Stimulated activated memory B cell treated with anti-CD40 and anti-IgM and Interleukin-4, amounts not matched to agents 10 μg/mL and 1 μg/mL and 100 μg/mL, for 72 hours (primary cell): ENCODE data around the gene SLC10A1.
A peak's percentile ranks its signal among the peaks of the same experiment; 100 is the strongest.
"Not testable (repeated sequence)": the region's sequence is repeated elsewhere in the genome, so short reads cannot be mapped to it uniquely, and the experiment has no call there.

ENCODE experiments used
- ATAC-seq: fragments of 150-1000 bp; cut with Tn5 transposase; 2 replicates; pipeline ENCODE4 v1.10.0; 2021
- H3K27ac Mint-ChIP-seq: one replicate; pipeline ENCODE4 v1.8.0; 2022; ENCODE audit warnings: mild to moderate bottlenecking, mixed read lengths
- H3K27me3 Mint-ChIP-seq: one replicate; pipeline ENCODE4 v1.8.0; 2022; ENCODE audit warnings: mixed read lengths
- H3K36me3 Mint-ChIP-seq: one replicate; pipeline ENCODE4 v1.8.0; 2022; ENCODE audit warnings: mixed read lengths
- H3K4me1 Mint-ChIP-seq: one replicate; pipeline ENCODE4 v1.8.0; 2022; ENCODE audit warnings: mixed read lengths
- H3K4me3 Mint-ChIP-seq: one replicate; pipeline ENCODE4 v1.8.0; 2022; ENCODE audit warnings: mild to moderate bottlenecking, moderate library complexity, mixed read lengths
- H3K9me3 Mint-ChIP-seq: one replicate; pipeline ENCODE4 v1.8.0; 2022; ENCODE audit warnings: mixed read lengths

The SLC10A1 gene

DNA sequence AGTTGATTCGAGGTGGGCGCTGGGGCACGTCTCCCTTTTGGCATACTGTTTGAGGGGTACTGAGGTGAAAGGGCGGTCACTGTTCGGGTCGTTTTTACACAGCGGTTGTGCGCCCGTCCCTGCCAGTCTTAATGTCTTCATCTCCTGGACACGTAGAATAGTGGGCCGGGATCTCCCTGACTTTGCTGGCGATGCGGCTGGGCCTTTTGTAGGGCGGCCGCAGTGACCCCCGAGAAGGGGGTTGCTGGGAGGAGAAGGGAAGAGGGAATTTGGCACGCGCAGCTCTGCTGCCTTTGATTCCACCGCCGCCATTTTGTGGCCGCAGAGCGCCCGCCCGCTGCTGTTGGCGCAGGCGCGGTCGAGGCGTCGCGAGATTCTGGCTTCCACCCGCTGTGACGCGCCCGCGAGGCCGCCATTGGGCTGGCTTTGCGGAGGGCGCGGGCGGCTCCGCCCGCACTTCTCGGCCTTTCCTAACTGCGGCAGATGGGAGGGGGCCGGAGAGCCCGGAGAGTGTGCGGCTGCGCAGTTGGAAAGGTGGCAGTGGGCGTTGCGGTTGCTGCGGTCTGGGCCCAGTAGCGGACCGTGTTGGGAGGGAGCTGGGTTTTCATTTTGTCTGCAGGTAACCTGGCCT, 29.6 kb downstream of the SLC10A1 start:
- H3K9me3 Mint-ChIP-seq: no peaks in the 10 kb centered on the region
- no peaks in the 10 kb centered on the region for H3K27me3 Mint-ChIP-seq
- peak overlapping the region; percentile 98 for H3K4me3 Mint-ChIP-seq
- peak; percentile 88 for ATAC-seq
- H3K4me1 Mint-ChIP-seq: peaks cover 40% of the 10 kb centered on the region
- H3K27ac Mint-ChIP-seq: peak overlapping the region; percentile 99
- peaks cover 54% of the 10 kb centered on the region for H3K36me3 Mint-ChIP-seq

DNA sequence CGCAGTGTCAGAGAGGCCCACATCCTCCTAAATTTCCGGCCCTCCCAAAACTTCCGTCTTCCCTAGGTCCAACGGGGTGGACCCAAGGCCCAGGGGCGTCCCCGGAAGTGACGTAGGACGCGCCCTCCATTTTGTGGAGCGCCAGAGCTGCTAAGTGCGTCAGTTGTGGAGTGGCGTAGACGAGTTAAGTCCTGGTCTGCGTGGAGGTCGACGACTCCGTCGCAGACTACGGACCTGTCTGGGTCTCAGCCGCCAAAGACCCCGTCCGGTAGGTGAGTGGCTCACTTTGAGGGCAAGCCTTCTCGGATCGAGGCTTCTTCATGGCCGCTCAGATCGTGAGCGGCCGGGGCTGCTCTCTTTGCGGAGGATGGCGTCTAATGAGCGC, 30.1 kb downstream of the SLC10A1 start, which contains the start of gene SRSF5:
Gene SRSF5, plus strand, starts transcription at position 159 of the 385 bp plus-strand sequence. CDS start 1,015 bp downstream, outside the sequence.
- peak; percentile 96 for ATAC-seq
- Mint-ChIP-seq H3K9me3 (no peaks in the 10 kb centered on the region), H3K36me3 (peaks cover 49% of the 10 kb centered on the region), H3K4me3 (peak within 1 kb of the TSS; percentile 98), H3K27me3 (no peaks in the 10 kb centered on the region), H3K4me1 (peaks cover 40% of the 10 kb centered on the region), H3K27ac (peak within 1 kb of the TSS; percentile 99)

- H3K4me3 Mint-ChIP-seq: no peak overlapping the region
- H3K27me3 Mint-ChIP-seq: no peaks in the 10 kb centered on the region
- H3K36me3 Mint-ChIP-seq: peaks cover 23% of the 10 kb centered on the region
- no peak overlapping the region for H3K27ac Mint-ChIP-seq
- no peak for ATAC-seq
- peaks cover 30% of the 10 kb centered on the region for H3K4me1 Mint-ChIP-seq
- no peaks in the 10 kb centered on the region for H3K9me3 Mint-ChIP-seq
Measured at GRCh38 chr14:69763761-69764510, 33.1 kb downstream of the SLC10A1 start.

DNA sequence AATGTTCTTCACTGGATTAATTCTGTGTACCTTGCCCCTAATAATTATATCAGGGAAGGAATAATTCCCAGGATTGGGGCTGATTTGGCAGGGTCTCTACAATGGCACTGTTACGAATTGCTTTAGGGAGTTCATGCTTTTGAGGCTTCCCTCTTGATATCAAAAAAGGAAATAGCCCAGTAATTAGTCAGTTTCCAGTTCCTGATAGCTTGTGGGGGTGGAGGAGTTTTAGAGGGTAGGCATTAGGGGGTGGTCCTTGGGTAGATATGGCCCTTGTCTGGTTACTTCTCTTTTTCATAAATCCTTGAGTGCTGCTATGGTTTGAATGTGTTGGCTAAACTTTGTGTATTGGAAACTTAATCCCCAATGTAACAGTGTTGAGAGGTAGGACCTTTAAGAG, 36.2 kb downstream of the SLC10A1 start:
- Mint-ChIP-seq H3K27ac (no peak overlapping the region), H3K4me3 (no peak overlapping the region), H3K36me3 (peaks cover 7% of the 10 kb centered on the region), H3K9me3 (no peaks in the 10 kb centered on the region), H3K4me1 (peaks cover 7% of the 10 kb centered on the region), H3K27me3 (no peaks in the 10 kb centered on the region)
- no peak for ATAC-seq

GRCh38 chr14:69756298-69756697, 40.7 kb downstream of the SLC10A1 start:
- Mint-ChIP-seq H3K9me3 (no peaks in the 10 kb centered on the region), H3K36me3 (no peaks in the 10 kb centered on the region), H3K27ac (no peak overlapping the region), H3K4me1 (peaks cover 23% of the 10 kb centered on the region), H3K27me3 (no peaks in the 10 kb centered on the region), H3K4me3 (no peak overlapping the region)
- ATAC-seq: no peak

- no peak overlapping the region for H3K27ac Mint-ChIP-seq
- peaks cover 18% of the 10 kb centered on the region for H3K4me1 Mint-ChIP-seq
- no peaks in the 10 kb centered on the region for H3K27me3 Mint-ChIP-seq
- no peak overlapping the region for H3K4me3 Mint-ChIP-seq
- no peak for ATAC-seq
- H3K9me3 Mint-ChIP-seq: no peaks in the 10 kb centered on the region
- no peaks in the 10 kb centered on the region for H3K36me3 Mint-ChIP-seq
Measured at GRCh38 chr14:69755784-69756183, 41.3 kb downstream of the SLC10A1 start.

- Mint-ChIP-seq H3K27ac (no peak overlapping the region), H3K36me3 (no peaks in the 10 kb centered on the region), H3K9me3 (no peaks in the 10 kb centered on the region), H3K4me1 (peaks cover 16% of the 10 kb centered on the region), H3K27me3 (no peaks in the 10 kb centered on the region), H3K4me3 (no peak overlapping the region)
- ATAC-seq: no peak
Measured at GRCh38 chr14:69755296-69755695, 41.7 kb downstream of the SLC10A1 start.

DNA sequence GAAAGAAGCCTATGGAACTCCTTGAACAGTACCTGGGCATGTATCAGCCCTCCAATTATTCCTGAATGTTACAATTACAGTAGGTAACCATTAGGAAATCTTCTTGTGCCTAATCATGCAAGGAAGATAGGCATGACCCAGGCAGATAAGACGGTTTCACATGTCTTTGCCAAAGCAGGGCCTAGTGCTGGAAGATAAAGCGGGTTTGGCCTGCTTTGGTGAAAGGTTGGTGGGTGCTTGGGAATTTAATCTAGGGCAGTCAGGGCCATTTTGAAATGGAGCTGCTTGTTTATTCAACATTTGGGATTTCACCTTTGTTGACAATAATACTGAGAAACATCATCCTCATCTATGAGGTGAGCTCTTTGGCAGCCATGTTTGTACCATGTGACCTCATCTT, 42.6 kb downstream of the SLC10A1 start:
- ATAC-seq: no peak
- Mint-ChIP-seq H3K27me3 (no peaks in the 10 kb centered on the region), H3K27ac (no peak overlapping the region), H3K9me3 (no peaks in the 10 kb centered on the region), H3K36me3 (no peaks in the 10 kb centered on the region), H3K4me3 (no peak overlapping the region), H3K4me1 (peaks cover 16% of the 10 kb centered on the region)

GRCh38 chr14:69753860-69754259, 43.2 kb downstream of the SLC10A1 start:
- no peaks in the 10 kb centered on the region for H3K27me3 Mint-ChIP-seq
- H3K36me3 Mint-ChIP-seq: no peaks in the 10 kb centered on the region
- H3K4me1 Mint-ChIP-seq: peaks cover 16% of the 10 kb centered on the region
- ATAC-seq: no peak
- no peak overlapping the region for H3K4me3 Mint-ChIP-seq
- H3K27ac Mint-ChIP-seq: no peak overlapping the region
- no peaks in the 10 kb centered on the region for H3K9me3 Mint-ChIP-seq

DNA sequence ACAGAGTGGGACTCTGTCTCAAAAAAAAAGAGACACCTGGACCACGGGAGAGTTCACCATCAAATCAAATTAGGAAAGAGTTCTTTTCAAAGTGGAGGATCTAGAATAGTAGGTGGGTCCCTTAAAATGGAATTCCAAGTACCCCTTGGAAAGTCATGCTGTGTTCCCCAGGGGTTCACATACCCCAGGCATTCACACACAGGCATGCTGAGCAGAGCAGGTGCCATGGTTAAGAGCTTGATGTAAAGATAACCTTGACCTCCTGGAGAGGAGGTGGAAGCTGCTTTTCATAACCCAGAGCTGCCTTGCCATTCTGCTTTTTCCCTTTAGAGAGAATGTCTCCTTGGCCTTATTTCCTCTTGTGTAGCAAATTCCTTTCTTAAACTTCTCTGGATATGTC, 44.3 kb downstream of the SLC10A1 start:
- Mint-ChIP-seq H3K9me3 (no peaks in the 10 kb centered on the region), H3K27ac (no peak overlapping the region), H3K4me3 (no peak overlapping the region), H3K36me3 (no peaks in the 10 kb centered on the region), H3K27me3 (no peaks in the 10 kb centered on the region), H3K4me1 (peaks cover 16% of the 10 kb centered on the region)
- ATAC-seq: no peak

DNA sequence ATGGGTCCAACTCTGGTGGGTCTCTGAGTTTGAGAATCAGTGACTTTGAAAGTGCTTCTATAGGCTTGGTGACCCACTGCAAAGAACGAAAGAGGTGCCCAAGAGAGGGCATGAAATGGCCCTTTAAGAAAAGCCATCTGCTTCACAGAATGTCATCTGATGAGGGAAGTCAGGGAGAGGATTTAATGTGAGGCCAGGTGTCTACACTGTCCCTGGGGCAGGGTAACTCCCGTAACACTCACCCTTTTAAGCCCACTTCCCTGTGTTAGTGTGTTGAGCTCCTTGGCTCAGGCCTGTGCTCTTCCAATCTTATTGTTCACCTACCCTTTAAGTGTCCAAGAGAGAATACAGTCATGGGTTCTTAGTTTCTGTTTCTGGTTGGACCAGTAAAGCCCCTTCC, 46.5 kb downstream of the SLC10A1 start:
- Mint-ChIP-seq H3K4me1 (peaks cover 16% of the 10 kb centered on the region), H3K27me3 (no peaks in the 10 kb centered on the region), H3K4me3 (no peak overlapping the region), H3K27ac (no peak overlapping the region), H3K36me3 (no peaks in the 10 kb centered on the region), H3K9me3 (no peaks in the 10 kb centered on the region)
- no peak for ATAC-seq

- no peaks in the 10 kb centered on the region for H3K36me3 Mint-ChIP-seq
Measured at GRCh38 chr14:69749956-69750355, 47.1 kb downstream of the SLC10A1 start.

DNA sequence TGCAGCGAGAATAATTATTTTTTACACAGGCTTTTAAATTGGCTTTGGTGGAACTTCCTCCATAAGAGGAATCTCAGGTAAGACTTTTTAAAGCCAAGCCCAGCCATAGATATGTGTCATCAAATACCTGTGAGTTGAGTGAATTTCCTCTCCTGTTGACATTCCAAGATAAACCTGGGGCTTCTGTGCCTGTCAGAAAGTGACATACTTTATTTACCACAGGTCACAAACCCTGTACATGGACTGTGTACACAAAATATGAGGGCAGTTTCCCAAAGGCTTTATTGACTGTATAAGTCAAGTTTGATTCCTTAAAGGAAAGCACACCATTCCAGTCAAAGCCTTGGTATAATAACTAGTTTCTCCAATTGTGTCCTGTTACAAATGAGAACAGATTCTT, 56.0 kb downstream of the SLC10A1 start:
- Mint-ChIP-seq H3K27ac (no peak overlapping the region), H3K9me3 (peaks cover 3% of the 10 kb centered on the region), H3K4me1 (no peaks in the 10 kb centered on the region), H3K4me3 (no peak overlapping the region), H3K27me3 (peaks cover 15% of the 10 kb centered on the region), H3K36me3 (no peaks in the 10 kb centered on the region)
- no peak for ATAC-seq

More at GRCh38 chr14:69749956-69750355, 47.1 kb downstream of the SLC10A1 start:
- no peaks in the 10 kb centered on the region for H3K27me3 Mint-ChIP-seq
- H3K27ac Mint-ChIP-seq: no peak overlapping the region
- no peak overlapping the region for H3K4me3 Mint-ChIP-seq
- peaks cover 12% of the 10 kb centered on the region for H3K4me1 Mint-ChIP-seq
- ATAC-seq: no peak
- no peaks in the 10 kb centered on the region for H3K9me3 Mint-ChIP-seq

GRCh38 chr14:69736405-69736804, 60.6 kb downstream of the SLC10A1 start:
- not testable (repeated sequence) for H3K9me3 Mint-ChIP-seq, H3K27ac Mint-ChIP-seq, H3K36me3 Mint-ChIP-seq, H3K4me1 Mint-ChIP-seq, H3K4me3 Mint-ChIP-seq, ATAC-seq
- peaks cover 20% of the 10 kb centered on the region for H3K27me3 Mint-ChIP-seq

GRCh38 chr14:69731919-69732598, 65.0 kb downstream of the SLC10A1 start:
- H3K27ac Mint-ChIP-seq, H3K4me3 Mint-ChIP-seq, H3K36me3 Mint-ChIP-seq, H3K4me1 Mint-ChIP-seq, ATAC-seq, H3K9me3 Mint-ChIP-seq: not testable (repeated sequence)
- H3K27me3 Mint-ChIP-seq: peaks cover 15% of the 10 kb centered on the region
